GM19193 (cell line): ENCODE data around the gene SSBP2.

ENCODE experiments used
- POLR2A ChIP-seq: IDR thresholded peaks from 4 replicates; pipeline ENCODE4 v1.6.1; 2011; ENCODE audit not compliant: insufficient read depth, insufficient read length; ENCODE audit errors: extremely low read depth

Gene SSBP2

GRCh38 chr5:81773574-81773973, 22.7 kb upstream of the SSBP2 start:
- TF ChIP-seq POLR2A = no peak

DNA sequence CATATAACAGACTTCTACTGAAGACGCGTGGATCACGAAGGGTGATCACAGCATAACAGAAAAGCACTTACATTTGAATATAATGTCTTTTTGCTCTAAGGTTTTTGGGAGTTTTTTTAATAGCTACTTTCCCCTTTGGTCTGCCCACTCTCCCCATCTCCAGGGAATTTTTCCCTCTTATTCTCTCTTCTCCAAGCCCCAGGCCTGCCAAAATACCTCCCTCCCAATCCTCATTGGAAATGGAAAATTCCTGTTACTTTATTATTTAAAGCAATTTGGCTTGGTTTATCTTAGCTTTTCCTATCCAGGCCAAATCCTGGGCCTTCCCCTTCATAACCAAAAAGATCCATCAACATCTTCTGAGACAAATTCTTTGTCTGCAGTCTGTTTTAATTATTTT, 22.3 kb upstream of the SSBP2 start:
- TF ChIP-seq POLR2A = no peak

GRCh38 chr5:81772488-81772887, 21.6 kb upstream of the SSBP2 start:
- no peak for TF ChIP-seq POLR2A

DNA sequence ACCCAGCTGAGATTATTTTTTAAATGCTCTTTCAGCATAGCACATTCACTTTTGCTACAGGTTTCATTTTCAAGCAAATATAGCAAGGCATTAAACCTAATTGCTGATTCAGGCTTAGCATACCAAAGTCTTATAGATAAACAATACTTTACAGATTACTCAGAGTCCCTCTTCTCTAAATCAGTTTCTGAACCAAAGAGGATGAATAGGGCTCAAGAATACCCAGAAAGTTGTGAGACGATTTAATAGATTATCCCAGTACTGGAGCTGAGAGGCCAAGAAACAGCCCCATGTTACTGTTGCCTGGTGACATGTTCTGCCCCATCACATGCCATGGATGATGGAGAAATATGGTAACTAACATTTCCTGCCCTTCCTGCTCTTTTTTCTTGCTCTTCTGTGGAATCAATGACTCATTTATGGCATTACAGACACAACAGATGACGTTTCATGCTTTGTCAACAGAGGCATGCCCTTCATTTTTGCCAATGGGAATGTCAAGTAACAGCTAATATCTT, 18.1 kb upstream of the SSBP2 start:
- TF ChIP-seq POLR2A = no peak

- TF ChIP-seq POLR2A = no peak
Observed at GRCh38 chr5:81767938-81768337, 17.0 kb upstream of the SSBP2 start.

GRCh38 chr5:81767097-81767496, 16.2 kb upstream of the SSBP2 start:
- no peak for TF ChIP-seq POLR2A

- no peak for TF ChIP-seq POLR2A
Observed at GRCh38 chr5:81766611-81767010, 15.7 kb upstream of the SSBP2 start.

- no peak for TF ChIP-seq POLR2A
Observed at GRCh38 chr5:81763294-81763928, 12.5 kb upstream of the SSBP2 start.

- TF ChIP-seq POLR2A = no peak
Observed at GRCh38 chr5:81762853-81763252, 12.0 kb upstream of the SSBP2 start.

GRCh38 chr5:81762401-81762800, 11.5 kb upstream of the SSBP2 start:
- no peak for TF ChIP-seq POLR2A

GRCh38 chr5:81761970-81762369, 11.1 kb upstream of the SSBP2 start:
- TF ChIP-seq POLR2A = no peak

DNA sequence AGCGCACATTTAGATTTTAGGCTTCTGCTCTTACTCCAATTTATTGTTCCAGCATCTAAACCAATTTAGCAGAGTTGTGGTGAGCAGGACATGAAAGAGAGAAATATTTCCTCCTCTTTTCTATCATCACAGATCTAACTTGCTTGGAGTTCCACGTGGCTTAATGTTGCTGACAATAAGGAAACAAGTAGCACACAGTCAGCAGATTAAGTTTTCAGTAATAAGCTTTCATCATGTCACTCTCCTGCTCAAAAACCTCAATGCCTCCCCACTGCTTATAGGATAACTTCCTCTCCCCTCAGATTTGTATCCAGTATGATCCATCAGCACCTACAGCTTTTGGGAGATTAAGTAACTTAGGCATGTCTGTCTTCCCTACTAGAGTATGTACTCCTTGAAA, 10.4 kb upstream of the SSBP2 start:
- no peak for TF ChIP-seq POLR2A

- TF ChIP-seq POLR2A = no peak
Observed at GRCh38 chr5:81760521-81760920, 9.6 kb upstream of the SSBP2 start.

GRCh38 chr5:81759632-81760005, 8.7 kb upstream of the SSBP2 start:
- no peak for TF ChIP-seq POLR2A

DNA sequence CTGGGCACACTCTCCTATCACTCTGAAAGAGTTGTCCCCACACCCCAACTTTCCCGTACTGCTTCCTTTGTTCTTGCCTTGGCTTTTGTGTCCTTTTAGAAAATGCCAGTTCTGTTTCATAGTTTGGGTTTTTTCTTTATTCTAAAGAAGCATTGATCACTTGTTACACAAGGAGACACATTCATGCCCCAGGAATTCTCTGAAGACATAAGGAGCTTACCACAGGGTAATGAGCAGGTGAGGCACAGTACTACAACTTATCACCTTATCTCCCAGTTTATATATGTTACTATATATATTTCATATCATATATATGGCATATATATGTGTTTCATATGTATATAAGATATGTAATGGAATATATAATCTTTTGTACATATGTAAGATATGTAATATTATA, 6.5 kb upstream of the SSBP2 start:
- no peak for TF ChIP-seq POLR2A

GRCh38 chr5:81756016-81756415, 5.1 kb upstream of the SSBP2 start:
- TF ChIP-seq POLR2A = no peak

DNA sequence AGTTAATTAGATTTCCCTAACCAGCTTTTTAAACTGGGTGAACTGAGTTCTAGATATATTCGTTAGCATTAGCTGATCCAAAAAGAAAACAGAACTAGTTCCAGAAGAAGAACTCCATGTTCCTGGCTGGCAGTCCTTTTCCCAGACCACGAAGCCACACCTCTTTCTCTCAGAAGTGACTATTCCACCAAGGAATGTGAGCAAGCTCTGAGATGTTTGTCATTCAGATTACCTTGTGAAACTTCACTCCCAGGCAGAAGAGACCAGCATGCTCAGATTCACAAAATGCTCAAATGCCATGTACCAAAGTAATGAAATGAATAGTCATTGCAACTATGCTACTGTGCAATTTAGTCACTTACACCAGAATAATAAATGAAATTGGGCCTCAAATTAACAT, 4.4 kb upstream of the SSBP2 start:
- TF ChIP-seq POLR2A = no peak
